ENCODE data around the gene MAPK8. TPM values are rescaled to one million over a fixed set of nuclear protein-coding genes. Genes with fewer than 3 reads are reported as not detected.
A peak's percentile ranks its signal among the peaks of the same experiment; 100 is the strongest.

Gene MAPK8
- total RNA-seq, 2 experiments from 2014 or later: 35.7 to 40.0 TPM

GRCh38 chr10:48453451-48454301 is 147.2 kb downstream of the MAPK8 start:
- ChIA-PET POLR2A (no interaction called here), CTCF (no interaction called here)
- no peak overlapping the region for H3K4me3 Mint-ChIP-seq
- H3K9me3 Mint-ChIP-seq (ENCODE audit: low read depth): no peaks in the 10 kb centered on the region
- H3K36me3 Mint-ChIP-seq (ENCODE audit: low read depth): no peaks in the 10 kb centered on the region
- DNase-seq (no peak), ATAC-seq (no peak)
- H3K27ac Mint-ChIP-seq: no peak overlapping the region
- intact Hi-C loops (cut with DNase I, micrococcal nuclease): no loop called here
- H3K4me1 Mint-ChIP-seq: no peaks in the 10 kb centered on the region
- H3K27me3 Mint-ChIP-seq: no peaks in the 10 kb centered on the region

- ChIA-PET CTCF (interaction anchor here (0.7 kb wide), 1 partner anchor 1391 kb away, joined by 3 read pairs; no protein-coding TSS in a partner anchor), POLR2A (no interaction called here)
- Mint-ChIP-seq H3K27me3 (no peaks in the 10 kb centered on the region), H3K9me3 (ENCODE audit: low read depth) (no peaks in the 10 kb centered on the region), H3K36me3 (ENCODE audit: low read depth) (no peaks in the 10 kb centered on the region), H3K4me3 (no peak overlapping the region), H3K27ac (no peak overlapping the region), H3K4me1 (no peaks in the 10 kb centered on the region)
- no peak for ATAC-seq
- DNase-seq: no peak
- intact Hi-C loops (cut with DNase I, micrococcal nuclease): no loop called here
These were observed 148.0 kb downstream of the MAPK8 start for GRCh38 chr10:48454302-48455054.

- no peak overlapping the region for H3K27ac Mint-ChIP-seq
- intact Hi-C loops (cut with DNase I, micrococcal nuclease): no loop called here
- no peaks in the 10 kb centered on the region for H3K36me3 Mint-ChIP-seq (ENCODE audit: low read depth)
- no peak overlapping the region for H3K4me3 Mint-ChIP-seq
- CTCF ChIA-PET: interaction anchor here (0.7 kb wide), 1 partner anchor 1392 kb away, joined by 3 read pairs; no protein-coding TSS in a partner anchor
- POLR2A ChIA-PET: no interaction called here
- no peak for DNase-seq
- H3K27me3 Mint-ChIP-seq: no peaks in the 10 kb centered on the region
- no peaks in the 10 kb centered on the region for H3K9me3 Mint-ChIP-seq (ENCODE audit: low read depth)
- no peak for ATAC-seq
- H3K4me1 Mint-ChIP-seq: no peaks in the 10 kb centered on the region
These were observed 148.5 kb downstream of the MAPK8 start for GRCh38 chr10:48455055-48455391.

GRCh38 chr10:48455392-48456151 is 149.1 kb downstream of the MAPK8 start:
- H3K36me3 Mint-ChIP-seq (ENCODE audit: low read depth): no peaks in the 10 kb centered on the region
- POLR2A ChIA-PET: no interaction called here
- H3K27me3 Mint-ChIP-seq: no peaks in the 10 kb centered on the region
- intact Hi-C loops (cut with DNase I, micrococcal nuclease): no loop called here
- H3K4me3 Mint-ChIP-seq: no peak overlapping the region
- CTCF ChIA-PET: interaction anchor here (0.7 kb wide), 1 partner anchor 1392 kb away, joined by 3 read pairs; no protein-coding TSS in a partner anchor
- no peaks in the 10 kb centered on the region for H3K9me3 Mint-ChIP-seq (ENCODE audit: low read depth)
- DNase-seq (no peak), ATAC-seq (no peak)
- no peaks in the 10 kb centered on the region for H3K4me1 Mint-ChIP-seq
- no peak overlapping the region for H3K27ac Mint-ChIP-seq

- Mint-ChIP-seq H3K27me3 (no peaks in the 10 kb centered on the region), H3K9me3 (ENCODE audit: low read depth) (no peaks in the 10 kb centered on the region), H3K36me3 (ENCODE audit: low read depth) (no peaks in the 10 kb centered on the region), H3K4me3 (no peak overlapping the region), H3K4me1 (no peaks in the 10 kb centered on the region), H3K27ac (no peak overlapping the region)
- intact Hi-C loops (cut with DNase I, micrococcal nuclease): no loop called here
- CTCF ChIA-PET: no interaction called here
- ATAC-seq: no peak
- POLR2A ChIA-PET: no interaction called here
- DNase-seq: no peak
These were observed 149.9 kb downstream of the MAPK8 start for GRCh38 chr10:48456361-48456804.

- no peaks in the 10 kb centered on the region for H3K27me3 Mint-ChIP-seq
- H3K36me3 Mint-ChIP-seq (ENCODE audit: low read depth): no peaks in the 10 kb centered on the region
- H3K27ac Mint-ChIP-seq: no peak overlapping the region
- CTCF ChIA-PET: no interaction called here
- no peak overlapping the region for H3K4me3 Mint-ChIP-seq
- ATAC-seq (no peak), DNase-seq (peak; percentile 37)
- H3K9me3 Mint-ChIP-seq (ENCODE audit: low read depth): no peaks in the 10 kb centered on the region
- intact Hi-C loops (cut with DNase I, micrococcal nuclease): no loop called here
- no peaks in the 10 kb centered on the region for H3K4me1 Mint-ChIP-seq
- POLR2A ChIA-PET: no interaction called here
These were observed 150.6 kb downstream of the MAPK8 start for GRCh38 chr10:48456808-48457761.

GRCh38 chr10:48457949-48458661 is 151.6 kb downstream of the MAPK8 start:
- no peak overlapping the region for H3K4me3 Mint-ChIP-seq
- no peaks in the 10 kb centered on the region for H3K27me3 Mint-ChIP-seq
- H3K4me1 Mint-ChIP-seq: no peaks in the 10 kb centered on the region
- CTCF ChIA-PET: interaction anchor here (0.6 to 0.7 kb wide), 2 partner anchors 12 to 30 kb away, joined by 3 read pairs; no protein-coding TSS in a partner anchor
- no peak overlapping the region for H3K27ac Mint-ChIP-seq
- H3K9me3 Mint-ChIP-seq (ENCODE audit: low read depth): no peaks in the 10 kb centered on the region
- intact Hi-C loops (cut with DNase I, micrococcal nuclease): no loop called here
- ATAC-seq (no peak), DNase-seq (no peak)
- POLR2A ChIA-PET: no interaction called here
- no peaks in the 10 kb centered on the region for H3K36me3 Mint-ChIP-seq (ENCODE audit: low read depth)

GRCh38 chr10:48458662-48459048 is 152.2 kb downstream of the MAPK8 start:
- Mint-ChIP-seq H3K27me3 (no peaks in the 10 kb centered on the region), H3K4me3 (no peak overlapping the region), H3K36me3 (ENCODE audit: low read depth) (no peaks in the 10 kb centered on the region), H3K27ac (no peak overlapping the region), H3K4me1 (no peaks in the 10 kb centered on the region), H3K9me3 (ENCODE audit: low read depth) (no peaks in the 10 kb centered on the region)
- intact Hi-C loops (cut with DNase I, micrococcal nuclease): no loop called here
- ATAC-seq: no peak
- POLR2A ChIA-PET: no interaction called here
- CTCF ChIA-PET: interaction anchor here (0.6 to 0.7 kb wide), 2 partner anchors 13 to 29 kb away, joined by 3 read pairs; no protein-coding TSS in a partner anchor
- DNase-seq: no peak

- DNase-seq (no peak), ATAC-seq (no peak)
- ChIA-PET POLR2A (no interaction called here), CTCF (interaction anchor here (0.5 kb wide), 1 partner anchor 20 kb away, joined by 3 read pairs; no protein-coding TSS in a partner anchor)
- no peak overlapping the region for H3K27ac Mint-ChIP-seq
- intact Hi-C loops (cut with DNase I, micrococcal nuclease): no loop called here
- no peaks in the 10 kb centered on the region for H3K27me3 Mint-ChIP-seq
- H3K36me3 Mint-ChIP-seq (ENCODE audit: low read depth): no peaks in the 10 kb centered on the region
- no peak overlapping the region for H3K4me3 Mint-ChIP-seq
- no peaks in the 10 kb centered on the region for H3K4me1 Mint-ChIP-seq
- no peaks in the 10 kb centered on the region for H3K9me3 Mint-ChIP-seq (ENCODE audit: low read depth)
These were observed 153.0 kb downstream of the MAPK8 start for GRCh38 chr10:48459270-48460150.

GRCh38 chr10:48460182-48460581 is 153.7 kb downstream of the MAPK8 start:
- POLR2A ChIA-PET: no interaction called here
- DNase-seq (no peak), ATAC-seq (no peak)
- no peaks in the 10 kb centered on the region for H3K36me3 Mint-ChIP-seq (ENCODE audit: low read depth)
- no peaks in the 10 kb centered on the region for H3K9me3 Mint-ChIP-seq (ENCODE audit: low read depth)
- CTCF ChIA-PET: no interaction called here
- H3K4me3 Mint-ChIP-seq: no peak overlapping the region
- H3K27me3 Mint-ChIP-seq: no peaks in the 10 kb centered on the region
- H3K4me1 Mint-ChIP-seq: no peaks in the 10 kb centered on the region
- H3K27ac Mint-ChIP-seq: no peak overlapping the region
- intact Hi-C loops (cut with DNase I, micrococcal nuclease): no loop called here
